Peyer's patch (tissue), 4 donors: ENCODE data around the gene C20orf141.

Experiments
- CTCF ChIP-seq, 6 experiments: fragments of 450-650 bp in 4 of 6; fragments of 200-600 bp in 2 of 6; sonication (generic) in 1 of 6; IDR thresholded peaks; one replicate each; pipeline ENCODE4 v1.5.1; 2017 to 2019; ENCODE audit warnings: antibody characterized with exemption in 6 of 6, mild to moderate bottlenecking in 3 of 6, moderate library complexity in 1 of 6
- POLR2A ChIP-seq, 2 donors: fragments of 450-650 bp; IDR thresholded peaks; one replicate each; pipeline ENCODE4 v1.5.1; 2017; ENCODE audit warnings: antibody characterized with exemption in 2 of 2, mild to moderate bottlenecking in 2 of 2, moderate library complexity in 2 of 2

- TF ChIP-seq CTCF (IDR thresholded peaks at IDR 0.05): no peak
- no peak for TF ChIP-seq POLR2A (IDR thresholded peaks at IDR 0.05)
Observed at GRCh38 chr20:2783908-2784566, 30.8 kb upstream of the C20orf141 start.
